HG03521 (cell line): ENCODE data around the gene IL1R1.

Experiments used
- ATAC-seq: cut with Tn5 transposase; IDR thresholded peaks from one replicate; pipeline ENCODE4 v1.9.1; 2021; ENCODE audit warnings: mild to moderate bottlenecking, moderate library complexity; ENCODE audit not compliant: unreplicated experiment

Gene IL1R1

DNA sequence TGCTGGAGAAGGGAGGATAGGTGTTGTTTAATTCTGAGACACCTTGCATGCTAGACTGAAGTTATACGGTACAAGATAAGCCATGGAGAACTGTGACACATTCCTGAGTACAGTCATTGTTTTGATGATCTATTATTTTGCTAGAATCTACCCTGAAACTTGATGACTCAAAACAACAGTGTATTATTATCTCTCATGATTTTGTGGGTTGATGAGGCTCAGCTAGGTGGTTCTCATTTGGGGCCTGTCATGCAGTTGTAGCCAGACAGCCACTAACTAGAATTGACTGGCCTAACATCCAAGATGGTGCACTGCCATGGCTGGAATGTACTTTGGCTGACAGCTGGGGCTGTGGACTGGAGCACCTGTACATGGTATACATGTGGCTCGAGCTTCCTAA, 5.4 kb upstream of the IL1R1 start:
- no peak for ATAC-seq

DNA sequence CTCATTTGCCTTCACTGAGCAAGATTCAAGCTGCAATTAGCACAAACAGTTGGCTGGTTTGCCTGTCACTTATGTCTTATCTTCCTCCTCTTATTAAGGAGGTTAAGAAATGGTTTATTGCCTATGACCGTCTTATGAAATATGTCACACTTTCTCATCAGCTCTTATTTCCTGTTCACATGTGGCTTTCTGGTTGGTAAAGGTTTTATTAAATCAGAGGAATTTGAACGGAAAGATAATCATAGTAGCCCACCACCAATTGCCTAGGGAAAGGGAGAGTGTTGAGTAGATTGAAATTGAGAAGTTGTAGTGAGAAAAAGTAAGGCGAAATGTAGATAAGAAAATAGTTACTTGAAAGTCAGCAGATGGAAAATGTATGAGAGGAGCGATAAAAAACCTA, 4.2 kb upstream of the IL1R1 start:
- no peak for ATAC-seq

DNA sequence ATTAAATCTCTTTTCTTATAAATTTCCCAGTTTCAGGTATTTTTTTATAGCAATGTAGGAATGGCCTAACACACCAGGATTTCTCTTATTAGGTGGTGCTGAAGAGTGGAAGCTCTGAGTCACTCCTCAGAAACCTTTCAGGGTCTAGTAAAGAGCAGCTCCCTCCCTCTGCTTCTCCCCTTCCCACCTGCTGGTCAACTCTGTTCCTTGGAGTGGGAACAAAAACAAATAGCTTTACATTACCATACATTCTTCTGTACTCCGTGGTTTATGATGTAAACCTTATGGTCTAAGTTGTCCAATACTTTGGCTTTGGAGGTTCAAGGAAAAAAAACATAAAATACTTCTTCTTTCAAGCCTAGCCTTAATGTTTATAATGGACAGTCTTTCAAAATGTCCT, 2.7 kb upstream of the IL1R1 start:
- ATAC-seq: no peak

DNA sequence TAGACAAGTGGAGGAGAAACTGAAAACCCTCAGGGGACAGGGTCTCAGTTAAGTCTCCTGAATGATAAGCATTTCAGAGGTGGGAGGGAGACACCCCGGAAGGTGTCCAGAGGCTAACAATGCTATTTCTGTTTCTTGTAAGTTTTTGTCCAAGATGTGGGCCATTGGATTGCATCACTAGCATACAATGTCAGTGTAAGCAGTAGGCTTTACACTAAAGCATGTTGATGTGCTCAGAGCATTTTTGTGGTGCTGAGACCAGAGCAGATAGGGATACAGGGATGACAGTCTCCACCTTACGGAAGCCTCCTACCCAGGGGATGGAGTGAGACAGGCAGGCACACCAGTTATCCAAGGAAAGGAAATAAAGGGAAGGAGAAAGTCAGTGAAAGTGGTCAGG, 2.2 kb upstream of the IL1R1 start:
- no peak for ATAC-seq

DNA sequence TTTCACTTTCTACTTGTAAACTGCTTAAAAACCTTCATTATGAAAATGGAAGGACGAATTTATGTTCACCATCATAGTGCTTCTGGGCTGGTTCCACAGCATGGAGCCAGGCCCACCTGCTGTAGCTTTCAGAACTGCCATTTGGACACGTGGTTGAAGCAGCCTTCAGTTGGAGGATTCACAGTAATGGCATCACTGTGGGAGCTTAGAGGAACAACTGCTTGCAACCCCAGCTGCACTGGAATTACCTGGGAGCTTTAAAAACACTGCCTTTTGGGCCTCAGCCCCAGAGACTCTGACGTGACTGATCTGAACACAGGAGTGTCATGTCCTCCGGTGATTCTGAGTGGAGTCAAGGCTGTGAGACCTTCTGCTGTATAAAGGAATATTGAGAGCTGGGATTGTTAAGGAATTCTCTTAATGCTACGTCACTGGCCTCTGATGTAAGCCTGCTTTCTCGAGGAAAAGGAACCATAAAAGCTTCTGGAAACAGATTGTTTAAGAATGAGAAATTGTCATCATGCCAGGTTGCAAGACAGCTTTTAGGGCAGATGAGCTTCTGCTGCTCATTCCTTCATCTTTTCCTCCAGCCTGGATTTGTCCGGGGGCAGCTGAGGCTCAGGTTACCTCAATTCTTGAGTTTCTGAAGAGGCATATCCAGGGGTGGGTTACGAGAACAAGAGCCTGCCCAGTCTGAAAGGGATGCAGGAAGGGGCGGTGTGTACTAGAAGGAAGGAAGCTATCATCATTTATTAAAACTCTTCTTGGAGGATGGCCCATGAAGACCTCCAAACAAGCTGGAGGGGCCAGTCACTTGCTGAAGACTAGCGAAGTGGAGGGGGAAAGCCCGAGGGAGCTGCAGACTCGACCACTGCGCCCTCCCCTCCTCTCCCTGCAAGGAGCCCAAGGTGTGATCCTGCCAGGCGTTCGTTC, 1.3 kb upstream of the IL1R1 start:
- no peak for ATAC-seq

DNA sequence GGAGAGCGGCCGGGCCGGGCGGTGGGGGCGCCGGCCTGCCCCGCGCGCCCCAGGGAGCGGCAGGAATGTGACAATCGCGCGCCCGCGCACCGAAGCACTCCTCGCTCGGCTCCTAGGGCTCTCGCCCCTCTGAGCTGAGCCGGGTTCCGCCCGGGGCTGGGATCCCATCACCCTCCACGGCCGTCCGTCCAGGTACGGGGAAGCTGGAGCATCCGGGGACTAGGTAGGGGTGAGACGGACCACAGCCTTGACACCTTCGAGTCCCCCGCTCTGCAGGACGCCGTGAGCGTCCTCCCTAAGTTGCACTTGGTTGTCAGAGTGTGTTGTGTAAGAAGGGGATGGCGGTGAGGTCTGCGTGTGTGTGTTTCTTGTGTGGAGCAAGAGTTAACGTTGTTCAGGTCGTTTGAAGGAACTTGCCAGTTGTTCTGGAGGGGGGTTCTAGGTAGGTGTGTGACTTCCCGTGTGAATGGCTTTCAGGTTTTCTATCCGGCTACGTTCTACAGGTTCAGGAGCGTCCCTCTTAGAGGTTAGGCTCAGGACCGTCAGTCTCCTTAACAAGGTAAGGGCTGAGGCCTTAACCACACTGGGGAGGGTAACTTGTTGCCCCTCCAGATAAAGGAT, 393 bp downstream of the IL1R1 start:
- ATAC-seq: no peak

DNA sequence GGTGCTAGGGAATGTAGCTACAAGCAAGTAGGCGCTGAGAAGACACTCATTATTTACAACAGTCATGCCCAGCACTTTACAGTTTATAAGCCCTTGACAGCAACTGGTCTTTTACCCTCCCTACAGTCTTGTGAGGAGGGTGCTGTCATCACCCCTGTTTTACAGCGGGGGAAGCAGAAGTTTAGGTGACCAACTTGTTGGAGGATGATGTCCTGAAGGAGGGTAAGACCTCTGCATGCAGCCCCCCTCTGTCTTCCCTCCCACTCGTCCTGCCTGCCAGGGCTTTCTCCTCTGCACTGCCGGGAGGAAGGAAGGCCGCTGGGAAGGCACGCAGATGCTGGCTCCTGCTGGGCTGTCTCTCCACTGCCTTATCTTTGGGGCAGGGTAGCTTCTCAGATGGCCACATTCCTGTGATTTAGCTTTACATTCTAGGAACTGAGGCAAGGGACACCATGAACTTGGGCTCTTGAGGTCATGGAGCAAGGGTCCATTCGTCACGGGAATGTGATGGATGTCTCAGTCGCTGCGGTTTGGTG, 972 bp downstream of the IL1R1 start:
- ATAC-seq: no peak

DNA sequence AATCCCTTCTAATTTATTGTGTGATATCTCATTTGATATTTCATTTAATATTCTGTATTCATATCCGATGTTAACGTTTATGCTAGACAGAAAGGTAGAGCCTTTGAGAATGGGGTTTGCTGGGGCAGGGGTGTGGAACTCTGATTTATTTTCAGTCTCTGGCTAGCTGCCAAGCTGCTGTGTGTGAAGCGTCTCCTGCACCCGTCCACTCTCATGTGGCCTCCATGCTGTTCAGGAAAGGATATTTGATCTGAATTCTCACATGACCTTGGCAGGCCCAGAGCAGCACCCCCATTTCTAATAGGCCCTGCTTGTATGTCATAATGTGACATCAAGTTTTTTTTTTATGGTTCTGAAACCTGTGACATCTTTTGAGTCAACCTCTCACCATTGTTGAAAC, 1.6 kb downstream of the IL1R1 start:
- no peak for ATAC-seq

DNA sequence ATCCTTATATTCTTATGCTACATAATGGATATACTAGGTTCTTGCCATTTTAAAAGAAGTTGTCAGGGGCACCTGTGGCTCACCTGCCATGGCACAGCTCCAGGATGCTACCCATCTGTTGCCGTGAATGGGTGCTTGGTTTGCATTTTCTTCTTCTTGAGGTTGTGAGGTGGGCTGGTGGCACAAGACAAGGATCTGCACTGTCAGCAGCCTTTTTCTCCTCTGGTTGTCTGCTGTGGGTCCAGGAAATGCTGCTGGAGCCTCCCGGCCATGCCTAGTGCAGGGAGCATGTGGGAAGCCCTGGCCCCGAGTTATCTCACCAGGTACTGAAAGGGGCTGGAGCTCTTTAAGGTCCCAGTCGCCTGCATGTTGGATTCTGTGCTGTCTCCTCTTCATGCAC, 2.6 kb downstream of the IL1R1 start:
- no peak for ATAC-seq

DNA sequence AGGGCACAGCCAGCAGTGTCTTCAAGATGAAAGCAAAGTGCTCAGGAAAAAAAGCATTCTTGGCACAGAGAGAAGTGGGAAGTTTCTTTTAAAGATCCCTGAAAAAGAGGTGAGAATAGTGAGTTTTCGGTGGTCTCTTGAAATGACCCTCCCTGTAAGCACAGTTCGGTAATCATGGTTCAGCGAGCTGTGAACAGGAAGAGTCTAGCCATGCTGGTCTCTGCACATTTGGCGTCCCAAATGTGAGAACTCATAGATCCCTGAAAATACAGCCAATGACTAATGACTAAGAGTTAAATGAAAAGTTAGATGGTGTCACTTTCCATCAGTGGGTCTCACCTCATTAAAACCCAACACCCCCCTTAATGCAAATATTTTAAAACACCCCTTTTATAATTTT, 3.4 kb downstream of the IL1R1 start:
- ATAC-seq: no peak

DNA sequence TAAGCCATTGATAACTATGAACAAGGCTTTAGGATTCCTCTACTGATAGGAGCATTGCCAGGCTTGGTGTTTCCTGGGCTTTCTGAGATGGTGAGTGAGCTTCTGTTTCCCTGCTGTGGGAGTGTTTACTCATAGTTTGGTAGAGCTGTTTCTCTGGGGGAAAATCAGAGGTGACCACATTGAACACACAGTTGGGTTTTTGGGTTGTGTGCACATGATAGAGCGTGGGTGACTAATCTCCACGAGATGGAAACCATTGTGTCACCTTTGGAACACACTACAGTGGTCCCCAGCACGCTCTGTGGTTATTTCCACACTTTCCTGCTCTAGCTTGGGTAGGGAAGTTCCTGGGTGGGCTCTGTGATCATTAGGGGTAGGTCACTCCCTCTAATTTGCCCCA, 5.4 kb downstream of the IL1R1 start:
- no peak for ATAC-seq

DNA sequence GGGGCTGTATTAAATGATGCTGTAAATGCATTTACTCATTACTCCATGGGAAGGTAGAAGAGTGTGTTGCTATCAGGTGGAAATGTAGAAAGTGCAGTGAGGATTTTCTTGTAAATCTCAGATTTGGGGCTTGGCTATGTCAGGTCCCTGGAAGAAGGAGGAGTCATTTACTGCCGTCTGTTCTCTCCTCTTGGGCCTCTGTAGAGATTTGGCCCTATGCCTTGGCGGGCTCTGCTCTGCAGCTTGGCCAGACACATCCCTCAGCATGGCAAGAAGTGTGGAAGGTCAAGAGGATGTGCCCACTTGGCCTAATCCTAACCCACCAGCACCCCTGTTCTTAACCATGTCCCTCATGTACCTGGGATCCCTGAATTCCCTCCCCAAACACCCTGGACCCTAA, 6.7 kb downstream of the IL1R1 start:
- ATAC-seq: no peak

DNA sequence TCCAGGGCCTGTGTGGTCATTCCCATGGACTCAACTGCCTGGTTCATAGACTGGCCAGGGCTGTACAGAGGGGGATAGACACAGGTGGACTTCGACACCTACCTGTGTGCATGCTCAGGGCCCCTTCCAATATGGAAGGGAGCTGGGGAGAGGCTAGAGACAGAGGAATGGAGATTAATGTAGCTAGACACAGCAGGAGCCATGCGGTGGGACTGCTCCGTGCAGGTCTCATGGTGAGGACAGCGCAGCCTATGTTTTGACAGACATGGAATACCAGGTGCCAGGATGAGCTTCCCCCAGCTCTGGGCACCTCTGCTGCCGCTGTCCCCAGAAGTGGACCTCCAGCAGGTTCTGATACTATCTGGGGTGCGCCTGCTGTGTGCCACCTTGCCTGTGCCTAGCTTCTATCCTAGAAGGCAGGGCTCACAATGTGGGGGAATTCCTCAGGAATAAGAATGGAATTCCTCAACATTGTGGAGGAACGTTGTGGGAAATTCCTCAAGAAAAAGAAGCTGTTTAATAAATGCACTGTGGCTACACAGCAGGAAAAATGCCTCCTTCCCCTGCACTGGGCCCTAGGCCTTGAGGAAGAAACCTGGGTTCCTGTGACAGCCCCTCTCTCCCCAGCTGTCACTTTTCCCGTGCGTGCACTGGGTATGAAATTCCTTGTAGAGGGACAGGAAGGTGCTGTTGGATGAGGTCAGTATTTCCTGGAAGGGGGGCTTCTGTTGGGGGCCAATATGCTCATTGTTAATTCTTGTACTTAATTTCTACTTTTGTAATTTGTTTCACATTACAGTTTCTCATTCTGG, 7.3 kb downstream of the IL1R1 start:
- ATAC-seq: no peak

DNA sequence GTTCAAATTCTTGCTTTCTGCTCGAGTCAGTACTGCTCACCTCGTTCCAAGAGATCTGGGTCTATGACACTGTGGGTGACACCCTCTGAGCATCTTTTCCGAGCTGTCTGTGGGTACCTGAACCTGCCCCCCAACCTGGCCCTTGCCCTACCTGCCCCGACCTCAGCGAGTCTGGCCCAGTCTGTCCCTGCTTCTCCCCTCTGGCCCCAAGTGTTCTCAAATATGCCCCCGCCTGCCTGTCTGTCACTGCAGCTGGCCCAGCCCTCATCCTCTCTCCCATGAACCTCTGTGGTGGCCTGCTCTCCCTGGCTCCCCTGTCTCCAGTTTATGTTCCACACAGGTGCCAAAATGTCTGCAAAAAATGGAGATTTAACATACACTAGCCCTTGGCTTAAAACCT, 11.8 kb downstream of the IL1R1 start:
- ATAC-seq: no peak

DNA sequence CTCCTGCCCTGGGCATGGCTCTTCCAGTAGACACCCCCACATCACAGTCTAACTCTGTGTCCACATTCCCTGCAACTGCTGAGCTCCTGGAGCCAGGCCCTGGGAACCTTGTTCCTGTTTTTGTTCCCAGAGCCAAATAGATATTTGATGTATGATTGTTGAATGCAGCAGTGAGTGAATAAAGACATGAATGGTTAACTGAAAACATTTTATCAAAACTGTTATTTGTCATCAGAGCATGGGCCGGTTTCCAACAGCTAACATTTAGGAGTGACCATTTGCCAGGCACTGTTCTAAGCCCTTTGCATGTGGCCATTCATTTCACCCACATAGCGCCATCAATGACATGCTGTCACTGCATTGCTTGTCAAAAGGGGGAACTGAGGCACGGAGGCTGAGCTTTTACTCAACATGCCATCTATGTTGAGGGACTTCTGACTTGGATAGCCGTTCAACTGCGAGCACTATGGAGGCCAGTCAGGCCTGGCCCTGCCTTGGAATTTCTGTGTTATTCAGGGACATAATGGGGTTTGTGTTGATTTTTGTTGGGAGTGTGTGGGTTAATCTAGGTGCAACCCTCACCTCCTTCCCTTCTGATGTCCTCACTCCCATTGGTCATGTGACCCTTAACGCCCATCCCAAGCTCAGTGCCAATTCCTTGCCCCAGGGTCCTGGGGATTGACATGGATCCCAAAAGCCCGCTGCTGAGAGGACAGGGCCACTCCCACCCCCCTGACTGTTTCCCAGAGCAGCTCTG, 12.6 kb downstream of the IL1R1 start:
- ATAC-seq: no peak

DNA sequence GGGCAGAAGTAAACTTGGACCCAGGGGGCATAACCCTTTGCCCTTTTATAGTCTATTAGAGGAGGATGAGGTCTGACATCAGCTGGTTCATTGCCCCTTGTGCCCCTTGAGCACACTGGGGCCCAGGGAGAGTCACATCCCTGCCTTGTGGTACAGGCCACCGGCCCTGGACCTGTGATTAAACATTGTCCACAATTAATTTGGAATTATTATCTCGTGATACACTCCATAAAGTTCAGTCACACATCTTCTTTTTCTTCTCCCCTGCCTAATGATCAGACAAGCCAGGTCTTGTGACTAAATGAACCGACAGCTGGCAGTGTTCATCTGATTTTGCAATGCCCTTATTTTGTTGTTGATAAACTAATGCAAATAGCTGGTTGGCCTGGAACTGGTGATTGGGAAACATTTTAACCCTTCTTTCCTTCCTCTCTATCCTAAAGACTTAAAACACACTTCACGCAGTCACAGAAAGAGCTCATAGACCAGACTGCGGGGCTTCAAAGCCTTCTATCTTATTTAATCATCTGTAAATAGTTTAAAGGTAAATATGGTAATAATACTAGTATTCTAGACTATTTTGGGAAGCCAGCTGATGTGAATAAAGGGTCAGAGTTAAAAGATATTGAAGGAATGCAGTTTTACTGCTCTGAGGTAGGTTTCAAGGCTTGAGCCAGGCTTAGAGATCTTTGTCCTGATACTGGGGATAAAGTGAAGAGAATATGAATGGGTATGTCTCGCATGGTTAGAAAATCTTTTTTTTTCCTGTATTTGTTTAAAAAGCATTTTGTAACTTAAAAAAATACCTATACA, 13.4 kb downstream of the IL1R1 start:
- no peak for ATAC-seq

DNA sequence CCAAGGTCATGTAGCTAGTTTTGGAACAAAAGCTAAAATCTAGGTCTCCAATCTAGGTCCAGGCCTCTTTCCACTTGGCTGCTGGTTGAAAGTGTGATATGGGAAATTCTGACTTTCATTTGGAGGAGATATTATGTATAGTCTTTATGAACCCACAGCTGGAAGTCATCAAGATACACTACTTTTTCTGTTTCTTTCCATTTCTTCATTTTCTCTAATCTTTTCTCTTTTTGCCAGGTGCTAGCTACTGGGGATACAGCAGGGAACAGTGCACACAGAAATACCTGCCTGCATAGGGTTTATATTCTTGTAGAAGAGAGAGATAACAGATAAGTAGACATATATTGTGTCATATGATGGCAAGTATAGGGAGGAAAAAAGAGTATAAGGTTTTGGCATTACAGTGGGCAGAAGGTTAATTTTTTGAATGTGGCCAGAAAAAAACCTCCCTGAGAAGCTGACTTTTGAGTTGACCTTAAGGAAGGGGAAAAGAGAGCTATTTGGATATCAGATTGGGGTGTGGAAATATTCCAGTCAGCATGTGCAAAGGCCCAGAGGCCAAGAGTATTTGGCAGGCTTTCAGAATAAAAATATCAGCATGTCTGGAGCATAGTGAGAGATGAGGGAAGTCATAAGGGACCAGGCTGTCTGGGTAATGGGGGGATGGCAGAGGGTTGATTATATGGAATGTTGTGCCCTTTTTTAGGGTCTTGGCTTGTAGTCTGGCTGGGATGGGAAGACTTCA, 15.6 kb downstream of the IL1R1 start:
- no peak for ATAC-seq

DNA sequence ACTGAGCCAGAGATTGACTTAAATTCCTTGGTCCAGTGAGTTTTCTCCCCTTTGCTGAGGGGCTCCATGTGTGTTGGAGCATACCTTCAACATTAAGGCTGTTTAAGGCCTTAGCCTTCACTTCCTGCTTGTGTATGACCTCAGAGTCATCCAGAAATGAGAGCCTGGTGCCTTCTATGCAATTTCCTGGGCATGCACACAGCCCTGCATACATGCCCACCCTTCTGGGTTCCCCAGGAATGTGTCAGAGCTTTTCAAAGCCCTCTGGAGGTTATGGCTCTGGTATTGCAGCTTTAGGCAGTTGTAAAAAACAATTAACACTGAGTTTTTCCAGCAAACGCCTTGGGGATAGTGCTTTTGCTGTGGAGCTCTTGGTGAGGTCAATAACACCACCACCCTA, 16.7 kb downstream of the IL1R1 start:
- no peak for ATAC-seq

DNA sequence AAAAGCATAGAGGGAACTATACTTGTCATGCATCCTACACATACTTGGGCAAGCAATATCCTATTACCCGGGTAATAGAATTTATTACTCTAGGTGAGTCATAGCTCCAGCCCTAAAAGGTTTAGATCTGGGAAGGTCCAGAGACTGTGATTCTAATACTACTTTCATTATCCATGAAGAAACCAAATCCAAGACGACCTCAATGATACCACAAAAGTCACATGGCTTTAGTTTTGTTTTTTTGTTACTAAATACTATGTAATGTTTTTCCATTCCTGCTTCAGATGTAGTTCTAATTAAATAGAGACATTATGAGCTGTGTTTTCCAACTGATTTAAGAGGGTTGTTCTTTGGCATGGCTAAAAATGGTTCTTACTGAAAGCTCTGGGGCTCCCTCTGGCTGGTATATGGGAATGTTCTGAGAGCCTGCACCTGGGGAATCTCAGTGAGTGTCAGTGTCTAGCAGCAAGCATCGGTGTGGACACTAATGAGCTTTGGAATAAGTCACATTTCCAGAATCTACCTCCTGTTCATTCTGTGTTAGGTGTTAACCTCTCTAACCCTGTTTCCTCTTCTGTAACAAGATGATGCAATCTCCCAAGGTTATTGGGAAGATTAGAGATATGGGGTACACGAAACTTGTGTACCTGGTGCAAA, 23.8 kb downstream of the IL1R1 start:
- ATAC-seq: no peak
